ENCODE data around the gene PPM1M. TPM values are rescaled to one million over a fixed set of nuclear protein-coding genes. Genes with fewer than 3 reads are reported as not detected.
A peak's percentile ranks its signal among the peaks of the same experiment; 100 is the strongest.

PPM1M gene
- total RNA-seq, 4 donors from 2014 or later = 2.0 to 8.4 (median 6.2) TPM

DNA sequence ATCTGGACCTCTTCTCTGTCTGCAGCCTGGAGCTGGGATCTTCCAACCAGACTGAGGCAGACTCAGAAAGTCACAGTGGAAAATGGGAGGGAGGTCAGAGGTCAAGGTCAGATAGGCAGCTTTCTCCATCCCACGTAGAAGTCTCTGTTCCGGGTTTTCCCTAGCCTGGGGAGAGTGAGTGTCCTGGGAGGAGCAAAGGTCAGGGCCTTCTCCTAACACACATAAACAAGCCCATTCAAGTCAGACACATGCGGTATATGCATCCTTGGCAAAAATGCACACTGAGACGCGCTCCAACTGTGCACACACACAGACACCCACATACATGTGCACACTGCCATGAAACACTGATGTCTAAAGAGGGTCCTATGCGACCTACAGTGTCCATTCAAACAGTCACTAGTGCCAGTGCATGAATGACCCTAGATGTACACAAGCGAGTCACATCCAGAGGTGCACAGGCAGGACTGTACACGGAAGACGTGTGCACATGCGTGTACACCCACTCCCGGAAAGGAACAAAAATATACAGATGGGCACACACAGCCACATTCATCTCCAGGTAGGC lies 7.3 kb upstream of the PPM1M start:
- no peak for DNase-seq
- Histone ChIP-seq H3K4me3 (peak overlapping the region; percentile 69 to 82 (median 76)), H3K4me1 (peaks cover 24 to 42% (median 31%) of the 10 kb centered on the region in 4 donors), H3K36me3 (no peaks in the 10 kb centered on the region), H3K27ac (peak overlapping the region; percentile 86 to 96 (median 94)), H3K9me3 (no peaks in the 10 kb centered on the region), H3K27me3 (no peaks in the 10 kb centered on the region)
- intact Hi-C loops (cut with DNase I; ENCODE audit: low total_unique reads) (loop anchor here (2.0 kb wide), 1 partner anchor 41 kb away; the partner anchor contains the start of gene WDR82), in situ Hi-C loops (cut with MboI; ENCODE audit: low pct_ligation_motif_present in 1 of 4, low pct_unique_long_range_greater_than_20kb in 1 of 4, low sequenced_read_pairs in 3 of 4) (loop anchor here in 3 of 4 donors (10.0 to 25.0 kb wide), 2 partner anchors 47 to 99 kb away; partner anchors contain the start of gene GLYCTK (in 1 of the 3))
- no peak for TF ChIP-seq POLR2A (IDR thresholded peaks at IDR 0.05)
- no peak for TF ChIP-seq EP300 (IDR thresholded peaks at IDR 0.05; ENCODE audit: low read depth)
- TF ChIP-seq CTCF (IDR thresholded peaks at IDR 0.05) = no peak
- no peak for TF ChIP-seq POLR2AphosphoS5 (IDR thresholded peaks at IDR 0.05)
- 23% methylated on average over 9 of the region's 11 CpGs; no CpG with 5 or more reads in 1 of the 2 donors for WGBS, 2 donors (ENCODE audit: low coverage in 1 of 2)

GRCh38 chr3:52238761-52239701 lies 6.5 kb upstream of the PPM1M start, which contains the start of gene TWF2:
Gene TWF2, minus strand, starts transcription at chr3:52239158. Its CDS starts 142 bp downstream, at chr3:52239016.
- in situ Hi-C loops (cut with MboI; ENCODE audit: low pct_ligation_motif_present in 1 of 4, low pct_unique_long_range_greater_than_20kb in 1 of 4, low sequenced_read_pairs in 3 of 4) = loop anchor here in 3 of 4 donors (10.0 to 25.0 kb wide), 2 partner anchors 46 to 98 kb away; partner anchors contain the start of gene GLYCTK (in 1 of the 3)

DNA sequence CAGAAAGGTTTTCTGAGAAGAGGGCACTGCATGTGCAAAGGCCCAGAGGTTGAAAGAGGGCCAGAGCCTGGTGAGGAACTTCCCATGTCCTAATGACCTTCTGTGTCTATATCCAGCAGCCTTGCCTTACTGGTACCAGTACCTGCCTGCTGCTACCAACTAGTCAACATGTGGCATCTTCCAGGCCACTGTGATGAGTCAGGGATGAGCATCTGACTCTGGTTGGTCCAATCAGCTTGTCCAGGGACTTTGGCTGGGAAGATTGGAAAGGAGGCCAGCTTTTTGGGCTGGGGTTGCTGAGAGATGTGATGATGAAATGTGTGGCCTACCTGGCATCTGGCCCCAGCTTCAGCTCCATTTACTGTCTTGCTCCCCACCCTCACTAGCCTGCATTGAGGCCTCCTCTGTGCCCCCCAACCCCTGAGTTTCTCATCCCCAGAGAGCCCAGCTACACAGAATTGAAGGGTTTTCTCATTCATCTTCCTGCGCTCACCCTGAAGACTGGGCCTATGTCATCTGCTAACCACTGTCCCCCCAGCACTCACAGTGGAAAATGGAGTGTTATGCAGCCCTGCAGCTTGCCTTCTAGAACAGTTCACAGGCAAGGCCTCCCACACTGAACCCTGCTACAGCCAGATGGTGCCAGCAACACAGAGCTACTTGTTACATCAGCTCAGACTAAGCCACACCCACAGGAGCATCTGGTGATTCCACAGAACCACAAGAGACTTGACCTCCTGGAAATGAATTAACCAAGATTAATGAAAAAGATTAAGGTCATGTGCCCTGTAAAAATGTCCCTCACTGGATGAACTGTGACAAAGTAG lies 5.3 kb upstream of the PPM1M start:
- Histone ChIP-seq H3K9me3 (no peaks in the 10 kb centered on the region), H3K27me3 (no peaks in the 10 kb centered on the region), H3K4me3 (no peak overlapping the region), H3K4me1 (peaks cover 24 to 45% (median 37%) of the 10 kb centered on the region in 4 donors), H3K36me3 (no peaks in the 10 kb centered on the region), H3K27ac (peak overlapping the region; percentile 86 to 96 (median 94))
- DNase-seq = peak; percentile 62
- TF ChIP-seq POLR2AphosphoS5 (IDR thresholded peaks at IDR 0.05) (no peak), POLR2A (IDR thresholded peaks at IDR 0.05) (no peak), CTCF (IDR thresholded peaks at IDR 0.05) (no peak), EP300 (IDR thresholded peaks at IDR 0.05; ENCODE audit: low read depth) (no peak)
- intact Hi-C loops (cut with DNase I; ENCODE audit: low total_unique reads) (no loop called here), in situ Hi-C loops (cut with MboI; ENCODE audit: low pct_ligation_motif_present in 1 of 4, low pct_unique_long_range_greater_than_20kb in 1 of 4, low sequenced_read_pairs in 3 of 4) (loop anchor here in 2 of 4 donors (25.0 kb wide), 1 partner anchor 97 kb away; no protein-coding TSS in a partner anchor)
- 80 to 95% methylated on average over 1 of the region's 1 CpG for WGBS, 2 donors (ENCODE audit: low coverage in 1 of 2)

More at GRCh38 chr3:52238761-52239701, 6.5 kb upstream of the PPM1M start, which contains the start of gene TWF2:
- Histone ChIP-seq H3K36me3 (no peaks in the 10 kb centered on the region), H3K4me1 (peaks cover 24 to 42% (median 31%) of the 10 kb centered on the region in 4 donors), H3K27ac (peak within 1 kb of the TSS; percentile 86 to 96 (median 94)), H3K27me3 (no peaks in the 10 kb centered on the region), H3K4me3 (peak within 1 kb of the TSS; percentile 69 to 82 (median 76)), H3K9me3 (no peaks in the 10 kb centered on the region)
- DNase-seq = peak; percentile 85
- intact Hi-C loops (cut with DNase I; ENCODE audit: low total_unique reads) = loop anchor here (2.0 kb wide), 1 partner anchor 40 kb away; the partner anchor contains the start of gene WDR82
- 0 to 1% methylated on average over 1 to 84 of the region's 92 CpGs for WGBS, 2 donors (ENCODE audit: low coverage in 1 of 2)
- peak; percentile 67 to 78 (median 70) for TF ChIP-seq POLR2AphosphoS5 (IDR thresholded peaks at IDR 0.05)
- TF ChIP-seq EP300 (IDR thresholded peaks at IDR 0.05; ENCODE audit: low read depth) = no peak
- TF ChIP-seq POLR2A (IDR thresholded peaks at IDR 0.05) = peak; percentile 56
- peak; percentile 33 to 71 (median 47) for TF ChIP-seq CTCF (IDR thresholded peaks at IDR 0.05)

Measured in transverse colon (tissue), 4 donors.